Effector CD8-positive, alpha-beta T cell (primary cell): ENCODE data around the gene CAMTA1.
"Not testable (repeated sequence)": the region's sequence is repeated elsewhere in the genome, so short reads cannot be mapped to it uniquely, and the experiment has no call there.

Experiments used
- DNase-seq: peaks from one replicate; lab custom pipeline; 2025; lab: John Stamatoyannopoulos, UW

The CAMTA1 gene

DNA sequence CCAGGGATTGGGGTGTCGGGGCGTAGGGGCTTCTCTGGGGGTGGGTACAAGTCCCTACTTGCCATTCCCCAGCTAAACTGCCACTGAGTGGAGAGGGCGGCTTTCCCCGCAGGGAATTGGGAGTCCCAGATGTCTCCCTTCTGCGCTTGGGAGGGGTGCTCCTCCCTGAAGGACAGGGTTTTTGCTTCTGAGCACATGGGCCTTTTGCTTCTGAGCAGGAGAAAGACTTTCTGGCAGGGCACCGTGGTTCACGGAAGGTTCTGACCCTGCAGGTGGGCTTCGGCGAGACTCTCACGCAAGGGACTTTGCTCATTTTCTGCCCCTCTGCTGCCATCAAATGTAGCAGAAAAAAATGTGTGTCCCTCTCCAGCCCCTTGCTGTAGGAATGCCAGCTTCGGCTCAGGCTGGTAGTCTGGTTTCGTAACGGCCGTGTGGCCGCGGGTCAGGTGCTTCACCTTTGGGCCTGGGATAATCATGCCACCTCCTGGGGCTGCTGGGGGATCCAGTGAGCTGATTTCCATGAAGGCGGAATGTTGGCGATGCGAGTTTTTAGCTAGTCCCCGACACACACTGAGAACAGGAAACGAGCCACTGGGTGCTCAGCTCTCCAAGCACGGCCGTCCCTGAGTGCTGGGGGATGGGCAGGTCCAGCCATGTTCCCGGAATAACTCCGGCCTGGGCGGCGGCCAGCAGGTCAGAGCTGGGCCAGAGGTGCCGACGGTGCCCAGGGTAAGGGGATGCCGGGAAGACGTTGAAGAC lies 364.0 kb downstream of the CAMTA1 start:
- no peak for DNase-seq

DNA sequence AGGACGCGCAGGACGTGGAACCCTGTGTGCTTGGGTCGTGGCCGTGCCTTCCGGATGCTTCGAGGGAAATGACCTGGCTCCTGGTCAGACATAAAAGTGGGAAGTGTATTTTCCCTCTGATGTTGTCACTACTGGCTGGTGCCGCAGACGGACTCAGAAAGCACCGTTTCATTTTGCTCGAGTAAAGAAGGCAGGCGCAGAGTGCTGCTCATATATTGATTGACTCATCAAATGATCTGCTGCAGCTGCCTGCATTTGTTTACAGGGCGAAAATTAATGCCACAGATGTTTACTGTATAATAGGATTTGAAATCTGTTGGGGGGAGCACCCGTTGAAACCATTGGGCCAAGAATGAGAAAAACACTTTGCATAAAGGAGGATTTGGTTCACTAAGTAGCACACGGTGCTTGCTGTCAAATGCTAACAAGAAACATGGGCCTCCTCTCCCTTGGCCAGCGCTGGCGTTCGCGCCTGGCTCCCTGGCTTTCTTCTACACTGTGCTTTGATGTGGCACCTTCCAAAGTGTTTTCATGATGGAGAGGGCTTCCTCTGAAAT lies 365.5 kb downstream of the CAMTA1 start:
- no peak for DNase-seq

DNA sequence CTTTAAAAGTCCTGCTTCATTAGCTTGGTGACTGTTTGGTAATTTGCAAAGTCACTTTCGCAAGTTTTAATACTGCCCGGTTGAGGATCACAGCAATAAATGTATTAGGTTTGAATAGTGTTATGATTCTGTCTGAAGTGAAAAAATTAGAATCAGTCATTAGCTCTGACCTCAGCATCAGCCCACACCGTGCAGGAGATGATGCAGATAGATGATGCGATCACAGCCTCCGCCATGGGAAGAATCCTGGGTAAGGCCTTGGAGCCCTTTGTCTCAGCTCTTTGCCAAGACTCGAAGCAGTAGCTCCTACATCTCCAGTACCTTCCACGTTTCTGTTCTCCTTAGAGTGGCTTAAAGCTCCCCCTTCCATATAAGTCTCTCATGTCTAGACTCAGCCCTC lies 366.7 kb downstream of the CAMTA1 start:
- no peak for DNase-seq

DNA sequence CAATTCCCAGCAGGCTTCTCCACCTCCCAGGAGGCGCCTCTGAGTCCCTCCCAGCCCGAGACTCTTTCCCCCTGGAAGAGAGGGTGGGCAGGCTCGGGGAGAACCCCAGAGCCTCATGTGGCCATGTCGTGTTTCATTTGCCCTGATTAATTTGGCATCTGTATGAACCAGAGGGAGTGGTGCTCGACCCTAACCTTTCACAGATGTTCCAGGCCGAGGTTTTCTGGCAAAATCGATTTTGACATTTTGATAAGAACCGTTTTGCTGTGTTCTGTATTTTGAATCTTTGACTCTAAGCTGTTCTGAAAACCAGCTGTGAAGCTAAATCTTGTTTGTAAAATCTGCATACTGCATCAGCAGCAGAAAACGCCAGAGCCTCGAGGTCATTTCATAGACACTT lies 367.4 kb downstream of the CAMTA1 start:
- DNase-seq = no peak

DNA sequence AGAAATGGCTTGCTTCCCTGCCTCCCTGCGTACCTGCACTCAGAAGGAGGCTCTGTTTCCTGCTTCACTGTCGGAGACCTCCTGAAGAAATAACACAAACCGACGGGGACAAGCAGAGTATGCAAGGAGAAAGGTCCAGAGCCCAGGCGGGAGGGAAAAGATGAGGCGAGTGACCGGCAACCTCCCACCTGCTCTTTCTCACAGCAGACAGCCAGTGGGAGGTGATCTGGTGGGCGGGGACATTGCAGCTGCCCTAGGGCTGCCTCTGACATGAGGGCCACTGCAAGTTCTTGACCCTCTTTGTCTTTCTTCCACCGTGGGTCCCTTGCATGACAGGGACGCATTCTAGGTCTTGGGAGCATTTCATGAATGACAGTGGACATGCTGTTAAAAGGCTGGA lies 368.2 kb downstream of the CAMTA1 start:
- DNase-seq = no peak

DNA sequence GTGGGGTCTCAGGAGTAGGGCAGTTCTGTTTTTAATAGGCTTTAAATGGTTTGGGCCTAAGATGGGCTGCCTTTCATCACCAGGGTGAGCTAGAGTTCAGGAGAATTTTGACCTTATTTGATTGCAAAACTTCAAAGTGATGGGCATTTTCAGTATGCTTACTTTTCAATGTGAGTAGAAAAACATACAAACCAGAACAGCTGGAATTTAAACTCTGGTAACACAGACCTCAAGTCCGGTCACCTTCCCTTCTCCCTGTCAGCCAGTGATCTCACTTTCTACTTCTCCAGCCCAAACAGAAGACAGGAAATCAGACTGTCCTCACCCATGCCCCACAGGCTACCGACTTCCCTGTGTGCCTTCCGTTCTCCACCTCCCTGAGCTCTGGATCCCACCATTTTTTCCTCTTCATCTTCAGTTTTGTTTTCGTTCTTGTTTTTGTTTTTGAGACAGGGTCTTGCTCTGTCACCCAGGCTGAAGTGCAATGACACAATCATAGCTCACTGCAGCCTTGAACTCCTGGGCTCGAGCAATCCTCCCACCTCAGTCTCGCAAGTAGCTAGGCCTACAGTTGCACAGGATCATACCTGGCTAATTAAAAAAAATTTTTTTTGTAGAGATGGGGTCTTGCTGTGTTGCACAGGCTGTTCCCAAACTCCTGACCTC lies 374.0 kb downstream of the CAMTA1 start:
- DNase-seq = no peak

DNA sequence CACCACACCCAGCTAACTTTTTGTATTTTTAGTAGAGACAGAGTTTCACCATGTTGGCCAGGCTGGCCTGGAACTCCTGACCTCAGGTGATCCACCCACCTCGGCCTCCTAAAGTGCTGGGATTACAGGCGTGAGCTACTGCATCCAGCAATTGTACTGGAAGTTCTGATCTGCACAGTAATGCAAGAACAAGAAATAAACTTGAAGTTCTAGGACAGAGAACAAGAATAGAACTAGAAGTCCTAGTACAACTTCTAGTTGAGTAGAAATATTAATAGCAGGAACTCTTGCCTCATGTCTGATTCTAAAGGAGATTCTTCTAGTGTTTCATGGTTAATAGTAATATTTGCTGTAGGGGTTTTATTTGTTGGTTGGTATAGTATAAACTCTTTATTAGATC lies 383.3 kb downstream of the CAMTA1 start:
- not testable (repeated sequence) for DNase-seq

DNA sequence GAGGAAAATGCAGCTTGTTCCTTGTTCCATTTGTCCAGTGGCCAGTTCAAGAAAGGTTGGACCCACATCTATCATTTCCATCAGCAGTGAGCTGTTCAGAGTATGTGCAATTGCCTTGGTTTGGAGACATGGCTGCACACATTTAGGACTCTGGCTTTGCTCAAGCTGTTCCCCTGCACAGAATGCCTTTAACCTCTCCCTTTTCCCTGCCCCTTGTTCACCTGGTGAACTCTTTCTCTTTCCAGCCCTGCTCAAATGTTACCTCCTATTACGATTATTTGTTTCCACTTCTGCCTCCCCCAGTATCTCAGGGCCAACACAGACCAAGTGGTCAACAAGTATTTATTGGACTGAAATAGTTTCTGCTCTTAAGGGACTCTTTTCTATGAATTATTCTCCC lies 385.9 kb downstream of the CAMTA1 start:
- no peak for DNase-seq

DNA sequence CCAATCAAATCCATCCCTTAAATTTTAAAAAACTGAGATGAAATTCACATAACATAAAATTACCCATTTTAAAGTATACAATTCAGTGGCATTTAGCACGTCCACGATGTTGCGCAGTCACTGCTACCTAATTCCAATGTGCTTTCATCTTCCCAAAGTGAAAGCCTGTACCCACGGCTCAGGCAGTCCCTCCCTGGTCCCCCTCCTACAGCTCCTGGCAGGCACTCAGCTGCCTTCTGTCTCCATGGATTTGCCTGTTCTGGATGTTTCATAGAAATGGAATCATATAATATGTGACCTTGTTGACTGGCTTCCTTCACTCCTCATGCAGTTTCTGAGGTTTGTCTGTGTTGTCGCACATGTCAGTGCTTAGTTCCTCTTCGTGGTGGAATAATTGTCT lies 386.3 kb downstream of the CAMTA1 start:
- no peak for DNase-seq

DNA sequence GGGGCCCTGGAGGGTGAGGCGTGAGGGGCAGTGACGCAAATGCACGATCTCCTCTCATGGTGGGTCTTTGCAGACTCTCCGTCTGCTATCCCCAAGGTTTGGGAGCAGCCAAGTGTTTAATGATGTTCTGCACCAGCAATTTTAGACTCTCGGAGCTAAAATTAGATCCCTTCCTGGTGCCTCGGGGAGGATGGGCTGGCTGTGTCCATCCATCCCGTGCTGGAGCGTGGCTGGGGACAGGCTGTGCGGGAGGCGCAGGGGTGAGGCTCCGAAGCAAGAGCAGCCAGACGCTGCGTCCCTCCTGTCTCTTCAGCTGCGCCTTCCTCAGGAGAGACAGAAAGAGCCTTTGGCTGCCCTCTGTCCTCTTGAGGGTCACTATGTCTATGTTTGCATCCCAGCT lies 387.6 kb downstream of the CAMTA1 start:
- no peak for DNase-seq

DNA sequence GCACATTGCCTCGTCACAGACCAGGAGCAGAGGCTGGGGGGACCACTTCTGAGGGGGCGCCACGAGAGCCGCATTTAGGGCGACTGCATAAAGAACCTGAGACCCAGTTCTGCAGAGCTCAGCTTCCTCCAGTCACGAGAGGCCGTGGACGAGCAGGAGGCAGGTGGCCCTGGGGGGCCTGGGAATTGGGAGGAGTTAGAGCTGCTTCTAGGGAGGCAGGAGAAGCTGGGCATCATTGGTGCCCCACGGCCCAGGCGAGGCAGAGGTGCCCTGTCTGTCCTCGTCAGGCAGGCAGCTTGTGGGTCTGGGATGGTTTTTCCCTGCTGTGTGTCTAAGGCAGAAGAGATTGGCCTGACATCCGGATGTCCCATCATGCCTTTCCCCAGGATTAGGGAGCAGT lies 389.3 kb downstream of the CAMTA1 start:
- no peak for DNase-seq

DNA sequence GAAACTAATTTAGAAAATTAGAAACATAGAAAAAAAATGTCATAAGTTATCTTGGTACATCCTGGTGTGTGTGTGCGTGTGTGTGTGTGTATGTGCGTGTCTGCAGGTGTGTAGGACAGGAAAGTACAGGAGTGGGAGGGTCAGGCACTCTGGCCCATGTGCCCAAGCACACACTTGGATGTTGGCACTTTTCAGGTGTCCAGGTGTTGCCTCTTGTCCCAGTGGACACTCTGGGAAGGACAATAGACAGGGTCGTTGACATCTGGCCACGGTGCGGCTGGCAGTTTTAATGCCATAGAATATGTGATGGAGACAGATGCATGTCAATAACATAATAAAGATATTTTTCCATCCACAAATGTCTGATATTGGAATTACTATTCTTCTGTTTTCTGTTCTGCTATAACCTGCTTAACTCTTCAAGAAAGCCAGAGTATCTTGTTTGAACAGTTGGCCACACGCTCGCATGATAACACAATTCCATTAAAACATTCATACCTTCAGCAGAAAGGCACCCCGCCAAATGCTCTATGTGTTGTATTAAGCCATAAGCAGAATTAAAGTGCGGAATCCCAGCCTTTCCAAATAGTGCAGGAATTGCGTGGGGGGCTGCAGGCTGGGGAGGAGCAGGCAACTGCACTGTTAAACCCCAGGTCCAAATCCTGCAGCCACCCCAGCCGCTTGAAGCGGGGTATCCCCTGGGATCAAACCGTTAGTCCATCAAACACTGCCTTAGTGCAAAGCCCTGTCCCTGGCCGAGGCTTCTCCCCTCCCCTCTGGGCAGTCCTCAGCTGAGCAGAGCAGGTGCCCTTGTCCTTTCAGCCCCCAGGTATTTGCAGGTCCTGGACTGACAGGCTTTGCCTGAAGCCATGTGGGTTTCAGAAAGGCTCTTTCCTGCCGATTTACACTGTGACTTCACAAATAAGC lies 390.0 kb downstream of the CAMTA1 start:
- DNase-seq = no peak

DNA sequence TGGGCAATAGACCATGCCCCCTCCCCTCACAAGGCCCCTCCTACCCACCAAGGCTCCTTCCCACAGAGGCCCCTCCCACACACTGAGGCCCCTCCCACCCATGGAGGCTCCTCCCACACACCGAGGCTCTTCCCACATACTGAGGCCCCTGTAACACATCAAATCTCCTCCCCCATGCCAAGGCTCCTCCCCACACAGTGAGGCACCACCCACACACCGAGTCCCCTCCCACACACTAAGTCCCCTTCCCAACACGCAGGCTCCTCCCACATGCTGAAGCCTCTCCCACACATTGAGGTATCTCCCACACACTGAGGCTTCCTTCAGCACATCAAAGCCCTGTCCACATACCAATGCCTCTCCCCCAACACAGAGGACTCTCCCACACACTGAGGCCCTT lies 391.8 kb downstream of the CAMTA1 start:
- DNase-seq = no peak

DNA sequence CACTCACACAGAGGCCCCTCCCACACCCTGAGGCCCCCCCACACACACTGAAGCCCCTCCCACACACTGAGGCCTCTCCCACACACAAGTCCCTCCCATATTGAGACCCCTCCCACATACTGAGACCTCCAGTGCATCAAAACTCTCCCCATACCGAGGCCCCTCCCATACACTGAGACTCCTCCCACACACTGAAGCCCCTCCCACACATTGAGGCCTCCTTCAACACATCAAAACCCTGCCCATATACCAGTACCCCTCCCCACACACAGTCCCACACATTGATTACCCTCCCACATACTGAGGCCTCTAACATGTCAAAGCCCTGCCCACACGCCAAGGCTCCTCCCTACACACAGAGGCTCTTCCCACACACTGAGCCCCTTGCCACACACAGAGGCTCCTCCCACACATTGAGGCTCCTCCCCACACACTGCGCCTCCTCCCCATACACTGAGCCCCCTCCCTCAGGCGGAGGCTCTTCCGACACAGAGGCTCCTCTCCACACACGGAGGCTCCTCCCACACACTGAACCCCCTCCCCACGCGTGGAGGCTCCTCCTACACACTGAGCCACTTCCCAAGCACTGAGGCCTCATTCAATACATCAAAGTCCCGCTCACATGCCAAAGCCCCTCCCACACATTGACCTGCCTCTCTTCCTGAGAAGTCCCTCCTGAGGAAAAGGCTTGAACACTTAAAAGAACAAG lies 392.3 kb downstream of the CAMTA1 start:
- DNase-seq = no peak

DNA sequence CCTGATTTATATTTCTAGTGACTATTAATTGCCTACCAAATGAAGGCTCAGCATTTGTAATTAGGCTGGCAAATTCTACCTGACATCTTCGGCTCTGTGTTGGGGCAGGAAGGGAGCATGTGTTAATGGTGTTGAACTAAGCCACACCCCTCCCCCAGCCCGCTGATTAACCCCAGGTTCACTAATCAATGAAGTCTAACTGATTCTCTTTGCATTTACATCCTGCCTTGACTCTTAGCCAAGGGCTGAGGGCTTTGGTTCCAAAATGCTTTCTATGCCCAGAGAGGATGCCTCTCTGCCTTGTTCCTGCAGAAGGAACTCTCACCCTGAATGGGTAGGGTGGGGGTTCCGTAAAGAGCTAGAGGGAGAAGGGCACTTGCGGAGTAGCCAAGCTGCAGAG lies 393.1 kb downstream of the CAMTA1 start:
- no peak for DNase-seq

DNA sequence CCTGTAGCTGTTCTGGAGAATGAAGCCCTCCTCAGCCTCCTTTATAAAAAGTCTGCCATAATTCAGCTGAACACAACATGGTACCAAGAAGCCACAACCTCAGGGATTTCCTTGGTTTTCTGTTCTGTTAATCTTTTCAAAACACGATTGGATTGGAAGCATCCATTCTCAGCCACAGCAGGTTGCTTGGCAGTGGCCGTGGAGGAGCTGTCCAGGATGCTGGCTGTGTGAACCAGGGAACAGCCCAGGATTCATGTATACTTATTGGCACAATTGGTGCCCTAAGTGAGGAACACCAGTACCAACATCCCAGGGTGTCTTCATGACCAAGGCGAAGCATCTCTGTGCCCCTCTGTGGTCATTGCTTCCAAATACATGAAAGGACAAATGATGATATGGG lies 393.5 kb downstream of the CAMTA1 start:
- DNase-seq = no peak

DNA sequence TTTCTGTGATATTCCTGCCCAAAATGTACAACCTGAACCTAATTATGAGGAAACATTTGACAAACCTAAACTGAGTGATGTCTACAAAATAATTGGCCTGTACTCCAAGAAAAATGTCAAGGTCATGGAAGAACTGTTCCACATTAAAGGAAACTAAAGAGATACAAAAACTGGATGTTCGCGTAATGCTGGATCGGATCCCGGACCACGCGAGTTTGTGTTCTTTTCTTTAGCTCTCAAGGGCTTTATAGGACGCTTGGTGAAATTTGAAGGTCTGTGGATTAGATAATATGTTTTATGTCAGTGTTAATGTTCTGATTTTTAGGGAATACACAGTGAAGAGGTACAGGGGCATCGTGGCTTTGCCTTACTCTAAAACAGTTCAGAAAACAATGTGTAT lies 400.5 kb downstream of the CAMTA1 start:
- no peak for DNase-seq

DNA sequence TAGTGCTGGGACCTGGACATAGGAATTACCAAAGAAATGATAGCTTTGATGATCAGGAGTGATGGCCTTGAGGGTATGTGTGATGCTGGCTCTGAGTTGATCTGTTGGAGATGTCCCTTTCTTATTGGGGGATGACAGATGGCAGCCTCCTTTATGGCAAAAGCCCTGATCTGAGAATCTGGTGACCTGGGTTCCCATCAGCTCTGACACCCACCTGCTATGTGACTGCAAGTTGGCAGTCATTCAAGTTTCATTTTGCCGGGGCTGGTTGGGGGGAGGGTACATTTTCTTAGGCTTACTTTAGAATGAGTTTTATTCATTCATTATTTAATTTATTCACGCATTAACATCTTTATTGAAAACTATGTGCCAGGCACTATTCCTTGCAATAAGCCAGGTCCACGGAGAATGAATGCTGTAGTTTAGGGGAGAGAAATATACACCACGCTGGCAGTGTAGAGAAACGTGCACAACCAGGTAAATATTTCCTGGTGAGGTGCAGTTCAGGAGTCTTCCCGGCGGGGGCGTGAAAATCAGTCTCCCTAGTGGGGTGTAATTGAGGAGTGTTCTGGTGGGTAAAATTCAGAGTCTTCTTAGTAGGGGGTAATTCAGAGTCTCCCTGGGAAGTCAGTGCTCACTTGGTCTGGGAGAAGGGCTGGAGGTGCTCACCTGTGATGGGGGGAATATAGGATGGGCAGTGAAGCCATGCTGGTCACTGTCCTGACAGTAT lies 401.3 kb downstream of the CAMTA1 start:
- no peak for DNase-seq

DNA sequence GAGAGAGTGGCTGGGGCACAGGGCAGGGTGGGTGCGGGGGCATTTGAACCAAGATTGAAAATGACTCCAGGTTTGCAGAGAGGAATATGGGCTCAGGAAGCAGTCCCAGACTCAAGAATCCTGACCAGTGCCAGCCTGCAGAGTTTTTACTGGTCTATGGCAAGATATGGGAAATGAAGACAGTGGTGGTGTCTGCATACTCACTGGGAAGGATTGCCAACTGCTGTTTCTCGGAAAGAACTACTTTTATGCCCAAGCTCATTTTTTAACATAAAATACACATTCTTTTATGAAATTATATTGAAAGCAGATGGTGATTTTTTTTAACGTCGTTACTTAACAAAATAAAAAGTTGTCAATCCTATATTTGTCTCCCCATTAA lies 401.8 kb downstream of the CAMTA1 start:
- no peak for DNase-seq

DNA sequence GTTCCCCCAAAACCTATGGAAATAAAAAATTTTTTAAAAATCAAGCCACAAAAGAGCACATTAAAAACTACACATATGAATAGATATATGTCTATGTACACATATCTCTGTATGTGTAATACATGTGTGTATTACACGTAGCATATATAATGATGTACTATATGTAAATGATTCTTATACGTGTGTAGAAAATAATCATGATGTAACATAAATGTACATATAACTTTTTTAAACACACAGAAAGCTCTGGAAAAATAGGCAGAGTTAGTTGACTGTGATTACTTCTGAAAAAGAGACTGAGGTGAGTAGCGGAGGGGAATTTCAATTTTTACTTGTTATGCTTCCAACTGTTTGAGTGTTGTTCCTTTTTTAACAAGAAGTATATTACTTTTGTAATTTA lies 405.0 kb downstream of the CAMTA1 start:
- no peak for DNase-seq

DNA sequence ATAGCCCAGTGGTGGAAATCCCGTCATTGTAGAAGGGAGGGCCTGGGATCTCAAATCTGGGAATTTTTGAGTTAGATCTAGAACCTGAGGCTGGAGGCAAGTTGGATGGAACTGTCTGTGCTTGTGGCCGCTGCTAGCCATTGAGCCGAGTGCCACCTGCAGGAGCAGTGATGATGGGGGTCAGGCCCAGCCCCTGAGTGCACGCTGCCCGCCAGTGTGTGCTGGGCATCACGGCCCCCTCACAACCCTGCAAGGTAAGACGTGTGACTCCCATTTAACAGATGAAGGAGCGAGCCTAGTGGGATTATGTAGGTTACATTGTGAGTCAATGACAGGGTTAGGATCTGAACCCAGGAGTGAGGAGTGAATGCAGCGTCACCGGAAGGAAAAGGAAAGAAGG lies 407.2 kb downstream of the CAMTA1 start:
- DNase-seq = no peak
